ENCODE measurements around the gene STYK1.

The STYK1 gene

GRCh38 chr12:10607885-10608458, 65.9 kb downstream of the STYK1 start:
- no peaks in the 10 kb centered on the region for H3K9me3 ChIP-seq
- H3K27ac ChIP-seq: no peak overlapping the region
- peaks cover 16% of the 10 kb centered on the region for H3K36me3 ChIP-seq
- TF ChIP-seq CTCF (IDR thresholded peaks at IDR 0.05): no peak
- H3K4me3 ChIP-seq (ENCODE audit: low read depth in 1 of 2, low read length in 1 of 2): no peak overlapping the region
- peaks cover 6 to 10% of the 10 kb centered on the region in 2 experiments for H3K4me1 ChIP-seq (ENCODE audit: control insufficient read depth in 1 of 2, insufficient read depth in 1 of 2, low read depth in 1 of 2, low read length in 1 of 2)
- no peaks in the 10 kb centered on the region for H3K27me3 ChIP-seq

DNA sequence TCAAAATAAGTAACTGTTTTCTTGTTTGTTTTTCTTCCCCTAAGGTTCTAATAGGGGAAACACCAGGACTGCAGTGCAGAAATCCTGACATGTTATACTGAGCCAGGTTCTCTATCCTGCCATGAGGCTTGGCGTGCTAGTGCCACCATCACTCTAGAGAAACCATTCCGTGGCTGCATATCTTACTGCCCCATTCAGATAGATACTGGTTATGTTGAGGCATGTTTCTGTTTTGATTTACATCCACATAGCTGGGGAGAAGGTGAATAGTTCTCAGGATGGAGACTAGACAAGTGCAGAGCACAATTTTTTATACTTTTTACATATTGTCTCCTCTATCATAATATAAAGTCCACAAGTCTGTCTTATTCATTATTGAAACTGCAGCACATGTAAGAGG, 72.0 kb downstream of the STYK1 start:
- Histone ChIP-seq H3K4me3 (ENCODE audit: low read depth in 1 of 2, low read length in 1 of 2) (no peak overlapping the region), H3K27ac (no peak overlapping the region), H3K9me3 (no peaks in the 10 kb centered on the region), H3K27me3 (no peaks in the 10 kb centered on the region), H3K36me3 (peaks cover 4% of the 10 kb centered on the region), H3K4me1 (ENCODE audit: control insufficient read depth in 1 of 2, insufficient read depth in 1 of 2, low read depth in 1 of 2, low read length in 1 of 2) (no peaks in the 10 kb centered on the region)
- TF ChIP-seq CTCF (IDR thresholded peaks at IDR 0.05): no peak

GRCh38 chr12:10600988-10601387, 72.9 kb downstream of the STYK1 start:
- H3K27ac ChIP-seq: no peak overlapping the region
- TF ChIP-seq CTCF (IDR thresholded peaks at IDR 0.05): no peak

GRCh38 chr12:10595881-10596280, 78.0 kb downstream of the STYK1 start:
- H3K27ac ChIP-seq: no peak overlapping the region
- no peaks in the 10 kb centered on the region for H3K9me3 ChIP-seq
- TF ChIP-seq CTCF (IDR thresholded peaks at IDR 0.05): no peak
- H3K36me3 ChIP-seq: no peaks in the 10 kb centered on the region
- H3K4me3 ChIP-seq (ENCODE audit: low read depth in 1 of 2, low read length in 1 of 2): no peak overlapping the region
- H3K27me3 ChIP-seq: no peaks in the 10 kb centered on the region
- no peaks in the 10 kb centered on the region for H3K4me1 ChIP-seq (ENCODE audit: control insufficient read depth in 1 of 2, insufficient read depth in 1 of 2, low read depth in 1 of 2, low read length in 1 of 2)

More at GRCh38 chr12:10600988-10601387, 72.9 kb downstream of the STYK1 start:
- Histone ChIP-seq H3K4me3 (ENCODE audit: low read depth in 1 of 2, low read length in 1 of 2) (no peak overlapping the region), H3K9me3 (no peaks in the 10 kb centered on the region), H3K27me3 (no peaks in the 10 kb centered on the region), H3K36me3 (peaks cover 4% of the 10 kb centered on the region), H3K4me1 (ENCODE audit: control insufficient read depth in 1 of 2, insufficient read depth in 1 of 2, low read depth in 1 of 2, low read length in 1 of 2) (no peaks in the 10 kb centered on the region)

DNA sequence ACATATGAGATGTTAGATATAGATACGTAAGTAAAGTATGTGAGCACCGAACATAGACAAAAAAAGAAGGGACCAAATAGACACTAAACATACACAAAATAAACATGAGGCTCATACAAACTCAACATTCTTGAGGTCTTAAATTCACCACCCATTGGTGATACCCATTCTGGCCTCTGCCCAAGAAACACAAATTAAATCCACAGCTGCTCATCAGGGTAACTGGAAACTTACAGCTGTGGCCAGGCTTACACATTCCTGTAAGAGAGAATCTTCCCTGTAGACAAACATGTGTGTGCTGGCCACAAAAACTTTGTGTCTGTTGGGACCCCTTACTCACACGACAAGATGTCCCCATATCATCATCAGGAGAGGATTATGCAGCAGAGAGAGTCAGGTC, 82.9 kb downstream of the STYK1 start:
- TF ChIP-seq CTCF (IDR thresholded peaks at IDR 0.05): no peak
- H3K36me3 ChIP-seq: no peaks in the 10 kb centered on the region
- no peak overlapping the region for H3K27ac ChIP-seq
- H3K27me3 ChIP-seq: no peaks in the 10 kb centered on the region
- H3K4me1 ChIP-seq (ENCODE audit: control insufficient read depth in 1 of 2, insufficient read depth in 1 of 2, low read depth in 1 of 2, low read length in 1 of 2): no peaks in the 10 kb centered on the region
- H3K9me3 ChIP-seq: no peaks in the 10 kb centered on the region
- H3K4me3 ChIP-seq (ENCODE audit: low read depth in 1 of 2, low read length in 1 of 2): no peak overlapping the region

- Histone ChIP-seq H3K27ac (no peak overlapping the region), H3K9me3 (no peaks in the 10 kb centered on the region), H3K4me1 (ENCODE audit: control insufficient read depth in 1 of 2, insufficient read depth in 1 of 2, low read depth in 1 of 2, low read length in 1 of 2) (no peaks in the 10 kb centered on the region), H3K4me3 (ENCODE audit: low read depth in 1 of 2, low read length in 1 of 2) (no peak overlapping the region), H3K27me3 (no peaks in the 10 kb centered on the region), H3K36me3 (no peaks in the 10 kb centered on the region)
- TF ChIP-seq CTCF (IDR thresholded peaks at IDR 0.05): no peak
Measured at GRCh38 chr12:10584415-10584814, 89.4 kb downstream of the STYK1 start.

Measured in neutrophil (primary cell).